CD14-positive monocyte (primary cell): ENCODE results near the gene ANKRD13B. TPM values are rescaled to one million over a fixed set of nuclear protein-coding genes. Genes with fewer than 3 reads are reported as not detected.
A peak's percentile ranks its signal among the peaks of the same experiment; 100 is the strongest.

Experiments used
- DNase-seq, 3 donors: peaks; one replicate each; pipeline ENCODE4 v3.0.0-alpha.2; 2011 to 2022
- H2AFZ ChIP-seq: 2 replicates; pipeline ENCODE4 v1.6.0; 2012; ENCODE audit warnings: mild to moderate bottlenecking, low read depth, low read length, inconsistent platforms; ENCODE audit not compliant: insufficient read depth, poor library complexity, severe bottlenecking
- H3K27ac ChIP-seq, 2 donors: 1 replicate in 1 of 2; 2 replicates in 1 of 2; pipeline ENCODE4 v1.5.1; 2012 to 2013; ENCODE audit warnings: low read length in 2 of 2, control low read depth in 1 of 2, inconsistent platforms in 1 of 2, low read depth in 1 of 2, mild to moderate bottlenecking in 1 of 2
- H3K27me3 ChIP-seq, 2 donors: one replicate each; pipeline versions ENCODE4 v1.6.0 to v1.6.1; 2011 to 2013; ENCODE audit warnings: low read length in 2 of 2; ENCODE audit not compliant: control insufficient read depth in 2 of 2, insufficient read depth in 2 of 2
- H3K36me3 ChIP-seq, 2 donors: replicated peaks in 1 of 2; 1 replicate in 1 of 2; 2 replicates in 1 of 2; pipeline versions ENCODE4 v1.5.1 to v1.6.1; 2012 to 2013; ENCODE audit warnings: low read length in 2 of 2, control low read depth in 1 of 2, inconsistent platforms in 1 of 2, mild to moderate bottlenecking in 1 of 2; ENCODE audit not compliant: insufficient read depth in 2 of 2, control insufficient read depth in 1 of 2
- H3K4me1 ChIP-seq, 2 donors: 1 replicate in 1 of 2; 2 replicates in 1 of 2; pipeline versions ENCODE4 v1.5.1 to v1.6.1; 2012 to 2013; ENCODE audit warnings: low read length in 2 of 2, control low read depth in 1 of 2, inconsistent platforms in 1 of 2, mild to moderate bottlenecking in 1 of 2, moderate library complexity in 1 of 2; ENCODE audit not compliant: insufficient read depth in 2 of 2, control insufficient read depth in 1 of 2
- H3K4me2 ChIP-seq: replicated peaks from 2 replicates; pipeline ENCODE3; 2012; ENCODE audit warnings: low read length, moderate library complexity, mild to moderate bottlenecking; ENCODE audit not compliant: poor library complexity, severe bottlenecking; ENCODE audit errors: extremely low read depth
- H3K4me3 ChIP-seq, 3 experiments: fragments of 200-600 bp in 1 of 3; sonication (generic) in 1 of 3; replicated peaks in 1 of 3; 1 replicate in 2 of 3; 2 replicates in 1 of 3; pipeline ENCODE4 v1.5.1; 2011 to 2013; ENCODE audit warnings: low read length in 3 of 3, mild to moderate bottlenecking in 3 of 3, control low read depth in 2 of 3, low read depth in 2 of 3, inconsistent platforms in 1 of 3, moderate library complexity in 1 of 3
- H3K79me2 ChIP-seq: 2 replicates; pipeline ENCODE4 v1.6.0; 2012; ENCODE audit warnings: mild to moderate bottlenecking, control low read depth, inconsistent platforms, low read length, moderate library complexity; ENCODE audit not compliant: insufficient read depth
- H3K9ac ChIP-seq: 2 replicates; pipeline ENCODE4 v1.6.0; 2017; ENCODE audit warnings: low read length, mild to moderate bottlenecking; ENCODE audit not compliant: insufficient read depth, poor library complexity, severe bottlenecking
- H3K9me3 ChIP-seq, 2 donors: replicated peaks in 1 of 2; 1 replicate in 1 of 2; 2 replicates in 1 of 2; pipeline versions ENCODE4 v1.5.1 to v1.6.1; 2012 to 2013; ENCODE audit warnings: low read length in 2 of 2, control low read depth in 1 of 2; ENCODE audit not compliant: control insufficient read depth in 1 of 2, insufficient read depth in 1 of 2
- H4K20me1 ChIP-seq: 2 replicates; pipeline ENCODE4 v1.6.0; 2012; ENCODE audit warnings: mild to moderate bottlenecking, low read length, control low read depth, moderate library complexity; ENCODE audit not compliant: insufficient read depth
- H3K27ac Mint-ChIP-seq, 7 donors: one replicate each; pipeline ENCODE4 v1.8.0; 2020; ENCODE audit warnings: mild to moderate bottlenecking in 7 of 7, mixed read lengths in 7 of 7, moderate library complexity in 6 of 7, inconsistent platforms in 2 of 7
- H3K27me3 Mint-ChIP-seq, 3 donors: one replicate each; pipeline ENCODE4 v1.8.0; 2021 to 2022; ENCODE audit warnings: low read depth in 3 of 3, mild to moderate bottlenecking in 3 of 3, mixed read lengths in 3 of 3, moderate library complexity in 3 of 3, inconsistent platforms in 1 of 3
- H3K36me3 Mint-ChIP-seq, 2 donors: one replicate each; pipeline ENCODE4 v1.8.0; 2020; ENCODE audit warnings: mixed read lengths in 2 of 2, inconsistent platforms in 1 of 2, mild to moderate bottlenecking in 1 of 2
- H3K4me1 Mint-ChIP-seq: one replicate; pipeline ENCODE4 v1.8.0; 2020; ENCODE audit warnings: mild to moderate bottlenecking, mixed read lengths
- H3K4me3 Mint-ChIP-seq, 2 donors: one replicate each; pipeline ENCODE4 v1.8.0; 2020; ENCODE audit warnings: mild to moderate bottlenecking in 2 of 2, mixed read lengths in 2 of 2, moderate library complexity in 1 of 2
- H3K9me3 Mint-ChIP-seq, 7 donors: one replicate each; pipeline ENCODE4 v1.8.0; 2020 to 2022; ENCODE audit warnings: mixed read lengths in 7 of 7, mild to moderate bottlenecking in 6 of 7, moderate library complexity in 6 of 7, inconsistent platforms in 2 of 7
- WGBS: methylation state at CpG from one replicate; pipeline ENCODE4 v1.1.5; 2013; ENCODE audit warnings: missing lambda C conversion rate; ENCODE audit not compliant: insufficient coverage; 5-methylcytosine and 5-hydroxymethylcytosine counted together
- intact Hi-C, 2 donors: fragments of 100-400 bp; cut with micrococcal nuclease; formaldehyde crosslinking; loops; one replicate each; pipeline versions ENCODE4 v1.15.0 to v1.15.1; 2023
- polyA plus RNA-seq, 3 donors: library from polyadenylated mRNA; depleted of rRNA in 1 of 3; unstranded in 2 of 3; stranded (reverse) in 1 of 3; fragments of 300-500 nt in 2 of 3; fragments of >200 nt in 1 of 3; fragmentation: Illumina TruSeq in 2 of 3; gene quantifications; 1 replicate in 2 of 3; 2 replicates in 1 of 3; pipeline ENCODE4 v1.2.3, GENCODE V29; 2012 to 2021
- TF ChIP-seq, protein P1 (sequence below): fragments of 200-600 bp; IDR thresholded peaks from one replicate; pipeline ENCODE4 v1.8.0; 2022; ENCODE audit warnings: antibody characterized with exemption, mild to moderate bottlenecking

The ANKRD13B gene
- polyA plus RNA-seq, 3 donors = 0.37 TPM; not detected in 2

- Histone ChIP-seq H3K4me3 (peak overlapping the region in 1 of 3 experiments; percentile 72), H3K36me3 (peaks cover 6 to 11% of the 10 kb centered on the region in 2 donors), H3K27ac (no peak overlapping the region), H3K27me3 (peaks cover under 1 to 60% of the 10 kb centered on the region in 2 donors), H3K9ac (no peak overlapping the region), H3K9me3 (no peaks in the 10 kb centered on the region), H4K20me1 (peaks cover 52% of the 10 kb centered on the region), H3K4me1 (peaks cover 31 to 32% of the 10 kb centered on the region in 2 donors), H3K4me2 (peak overlapping the region; percentile 81), H3K79me2 (no peaks in the 10 kb centered on the region), H2AFZ (no peak overlapping the region)
- peak overlapping the region; percentile 78 to 83 for H3K4me3 Mint-ChIP-seq
- H3K27ac Mint-ChIP-seq = peak overlapping the region in 1 of 7 donors; percentile 69
- peaks cover 26% of the 10 kb centered on the region for H3K4me1 Mint-ChIP-seq
- 75% methylated on average over 5 of the region's 8 CpGs for WGBS
- peaks cover 12 to 13% of the 10 kb centered on the region in 2 donors for H3K36me3 Mint-ChIP-seq
- H3K27me3 Mint-ChIP-seq = peaks cover 31 to 71% (median 47%) of the 10 kb centered on the region in 3 donors
- no peaks in the 10 kb centered on the region for H3K9me3 Mint-ChIP-seq
- TF ChIP-seq, protein P1, sequence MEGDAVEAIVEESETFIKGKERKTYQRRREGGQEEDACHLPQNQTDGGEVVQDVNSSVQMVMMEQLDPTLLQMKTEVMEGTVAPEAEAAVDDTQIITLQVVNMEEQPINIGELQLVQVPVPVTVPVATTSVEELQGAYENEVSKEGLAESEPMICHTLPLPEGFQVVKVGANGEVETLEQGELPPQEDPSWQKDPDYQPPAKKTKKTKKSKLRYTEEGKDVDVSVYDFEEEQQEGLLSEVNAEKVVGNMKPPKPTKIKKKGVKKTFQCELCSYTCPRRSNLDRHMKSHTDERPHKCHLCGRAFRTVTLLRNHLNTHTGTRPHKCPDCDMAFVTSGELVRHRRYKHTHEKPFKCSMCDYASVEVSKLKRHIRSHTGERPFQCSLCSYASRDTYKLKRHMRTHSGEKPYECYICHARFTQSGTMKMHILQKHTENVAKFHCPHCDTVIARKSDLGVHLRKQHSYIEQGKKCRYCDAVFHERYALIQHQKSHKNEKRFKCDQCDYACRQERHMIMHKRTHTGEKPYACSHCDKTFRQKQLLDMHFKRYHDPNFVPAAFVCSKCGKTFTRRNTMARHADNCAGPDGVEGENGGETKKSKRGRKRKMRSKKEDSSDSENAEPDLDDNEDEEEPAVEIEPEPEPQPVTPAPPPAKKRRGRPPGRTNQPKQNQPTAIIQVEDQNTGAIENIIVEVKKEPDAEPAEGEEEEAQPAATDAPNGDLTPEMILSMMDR = no peak
- no peak for DNase-seq
- intact Hi-C loops = no loop called here
These were observed 28.8 kb downstream of the ANKRD13B start for GRCh38 chr17:29621751-29622194.

- Histone ChIP-seq H3K27ac (no peak within 1 kb of the TSS), H3K36me3 (peaks cover 10 to 19% of the 10 kb centered on the region in 2 donors), H3K9ac (peak within 1 kb of the TSS; percentile 32), H3K27me3 (peaks cover 0 to 51% of the 10 kb centered on the region in 2 donors), H3K4me1 (peaks cover 22 to 24% of the 10 kb centered on the region in 2 donors), H3K4me2 (peak within 1 kb of the TSS; percentile 81), H2AFZ (peak within 1 kb of the TSS; percentile 73), H3K9me3 (no peaks in the 10 kb centered on the region), H3K4me3 (peak within 1 kb of the TSS; percentile 29 to 72 (median 32)), H4K20me1 (peaks cover 52% of the 10 kb centered on the region), H3K79me2 (no peaks in the 10 kb centered on the region)
- Mint-ChIP-seq H3K27me3 (peaks cover 25 to 63% (median 42%) of the 10 kb centered on the region in 3 donors), H3K4me3 (peak within 1 kb of the TSS; percentile 78 to 83), H3K4me1 (peaks cover 18% of the 10 kb centered on the region), H3K36me3 (peaks cover 18 to 19% of the 10 kb centered on the region in 2 donors), H3K27ac (peak within 1 kb of the TSS in 1 of 7 donors; percentile 69), H3K9me3 (no peaks in the 10 kb centered on the region)
- intact Hi-C loops = no loop called here
- TF ChIP-seq, protein P1 = no peak
- peak in 2 of 3 donors; percentile 13 to 20 for DNase-seq
- 4% methylated on average over 73 of the region's 77 CpGs for WGBS
These were observed 29.7 kb downstream of the ANKRD13B start, which contains the start of gene CORO6 for GRCh38 chr17:29622337-29623282. TSS of gene CORO6 (minus strand) at chr17:29622912. CDS start at chr17:29621421, 1,491 bp downstream.
